SU-DHL-6 (cell line): ENCODE measurements around the gene PDCD11.

Experiments used
- EZH2phosphoT487 ChIP-seq: fragments of 200-600 bp; sonication (generic), shearing (Covaris generic); conservative IDR thresholded peaks from 2 replicates; pipeline ENCODE4 v1.6.1; 2018; ENCODE audit warnings: mild to moderate bottlenecking, antibody characterized with exemption, low read length, moderate library complexity, mixed read lengths
- TF ChIP-seq, protein P1 (sequence below): fragments of 200-600 bp; sonication (generic); IDR thresholded peaks from one replicate; pipeline ENCODE4 v1.5.1; 2017; ENCODE audit warnings: antibody characterized with exemption, mild to moderate bottlenecking, low read length, moderate library complexity; ENCODE audit not compliant: insufficient read depth, poor library complexity, severe bottlenecking

- TF ChIP-seq, protein P1, sequence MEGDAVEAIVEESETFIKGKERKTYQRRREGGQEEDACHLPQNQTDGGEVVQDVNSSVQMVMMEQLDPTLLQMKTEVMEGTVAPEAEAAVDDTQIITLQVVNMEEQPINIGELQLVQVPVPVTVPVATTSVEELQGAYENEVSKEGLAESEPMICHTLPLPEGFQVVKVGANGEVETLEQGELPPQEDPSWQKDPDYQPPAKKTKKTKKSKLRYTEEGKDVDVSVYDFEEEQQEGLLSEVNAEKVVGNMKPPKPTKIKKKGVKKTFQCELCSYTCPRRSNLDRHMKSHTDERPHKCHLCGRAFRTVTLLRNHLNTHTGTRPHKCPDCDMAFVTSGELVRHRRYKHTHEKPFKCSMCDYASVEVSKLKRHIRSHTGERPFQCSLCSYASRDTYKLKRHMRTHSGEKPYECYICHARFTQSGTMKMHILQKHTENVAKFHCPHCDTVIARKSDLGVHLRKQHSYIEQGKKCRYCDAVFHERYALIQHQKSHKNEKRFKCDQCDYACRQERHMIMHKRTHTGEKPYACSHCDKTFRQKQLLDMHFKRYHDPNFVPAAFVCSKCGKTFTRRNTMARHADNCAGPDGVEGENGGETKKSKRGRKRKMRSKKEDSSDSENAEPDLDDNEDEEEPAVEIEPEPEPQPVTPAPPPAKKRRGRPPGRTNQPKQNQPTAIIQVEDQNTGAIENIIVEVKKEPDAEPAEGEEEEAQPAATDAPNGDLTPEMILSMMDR = no peak
- TF ChIP-seq EZH2phosphoT487 = no peak
Measured at GRCh38 chr10:103457896-103458583, 61.6 kb downstream of the PDCD11 start.
